MM.1S (cell line): Measurements from ENCODE around the gene GNG11.

Experiments
- DNase-seq: peaks from one replicate; pipeline ENCODE4 v3.0.0-alpha.2; 2015
- H2AFZ ChIP-seq: fragments of 300-600 bp; sonication (generic); 2 replicates; pipeline ENCODE4 v1.6.0; 2016; ENCODE audit warnings: antibody characterized with exemption, low read length
- H3F3A ChIP-seq: fragments of 300-600 bp; sonication (generic); 2 replicates; pipeline ENCODE4 v1.6.1; 2016; ENCODE audit warnings: mild to moderate bottlenecking, antibody characterized with exemption, low read length, moderate library complexity, mixed read lengths; ENCODE audit not compliant: insufficient read depth
- H3K27ac ChIP-seq: fragments of 300-600 bp; sonication (generic); 2 replicates; pipeline ENCODE4 v1.5.1; 2016; ENCODE audit warnings: mild to moderate bottlenecking, low read length
- H3K27me3 ChIP-seq: fragments of 300-600 bp; sonication (generic); replicated peaks from 2 replicates; pipeline ENCODE4 v1.6.0; 2016; ENCODE audit warnings: low read length; ENCODE audit not compliant: insufficient read depth
- H3K36me3 ChIP-seq: fragments of 300-600 bp; sonication (generic); replicated peaks from 2 replicates; pipeline ENCODE4 v1.6.1; 2016; ENCODE audit warnings: mild to moderate bottlenecking, low read length, mixed read lengths; ENCODE audit not compliant: insufficient read depth
- H3K4me1 ChIP-seq: fragments of 300-600 bp; sonication (generic); 2 replicates; pipeline ENCODE4 v1.6.1; 2016; ENCODE audit warnings: low read length, mixed read lengths
- H3K4me2 ChIP-seq: fragments of 300-600 bp; sonication (generic); 2 replicates; pipeline ENCODE4 v1.6.0; 2016; ENCODE audit warnings: low read depth, low read length
- H3K4me3 ChIP-seq: fragments of 300-600 bp; sonication (generic); 2 replicates; pipeline ENCODE4 v1.5.1; 2016; ENCODE audit warnings: low read length, mixed read lengths
- H3K79me2 ChIP-seq: fragments of 300-600 bp; sonication (generic); 2 replicates; pipeline ENCODE4 v1.6.1; 2016; ENCODE audit warnings: mixed run types, low read length, mixed read lengths
- H3K9ac ChIP-seq: fragments of 300-600 bp; sonication (generic); 2 replicates; pipeline ENCODE4 v1.6.1; 2016; ENCODE audit warnings: low read length, mixed read lengths
- H3K9me2 ChIP-seq: fragments of 300-600 bp; sonication (generic); replicated peaks from 2 replicates; pipeline ENCODE4 v1.6.1; 2016; ENCODE audit warnings: mild to moderate bottlenecking, low read length, mixed read lengths; ENCODE audit not compliant: insufficient read depth
- H3K9me3 ChIP-seq: fragments of 300-600 bp; sonication (generic); replicated peaks from 2 replicates; pipeline ENCODE4 v1.6.1; 2016; ENCODE audit warnings: mild to moderate bottlenecking, low read length, mixed read lengths; ENCODE audit not compliant: insufficient read depth
- H4K20me1 ChIP-seq: fragments of 300-600 bp; sonication (generic); 2 replicates; pipeline ENCODE4 v1.6.1; 2016; ENCODE audit warnings: mild to moderate bottlenecking, low read length, moderate library complexity, mixed read lengths; ENCODE audit not compliant: insufficient read depth
- EZH2 ChIP-seq: fragments of 300-600 bp; sonication (generic); optimal IDR thresholded peaks from 2 replicates; pipeline ENCODE3; 2017; ENCODE audit warnings: low read depth, mild to moderate bottlenecking, antibody characterized with exemption, low read length, mixed read lengths
- EZH2phosphoT487 ChIP-seq: fragments of 300-600 bp; sonication (generic); IDR thresholded peaks from 2 replicates; pipeline ENCODE4 v1.6.1; 2018; ENCODE audit warnings: antibody characterized with exemption, low read length
- TF ChIP-seq, protein P1 (sequence below): fragments of 300-600 bp; sonication (generic); IDR thresholded peaks from 2 replicates; pipeline ENCODE4 v1.5.1; 2016; ENCODE audit warnings: antibody characterized with exemption, low read length, mixed read lengths

Gene GNG11

DNA sequence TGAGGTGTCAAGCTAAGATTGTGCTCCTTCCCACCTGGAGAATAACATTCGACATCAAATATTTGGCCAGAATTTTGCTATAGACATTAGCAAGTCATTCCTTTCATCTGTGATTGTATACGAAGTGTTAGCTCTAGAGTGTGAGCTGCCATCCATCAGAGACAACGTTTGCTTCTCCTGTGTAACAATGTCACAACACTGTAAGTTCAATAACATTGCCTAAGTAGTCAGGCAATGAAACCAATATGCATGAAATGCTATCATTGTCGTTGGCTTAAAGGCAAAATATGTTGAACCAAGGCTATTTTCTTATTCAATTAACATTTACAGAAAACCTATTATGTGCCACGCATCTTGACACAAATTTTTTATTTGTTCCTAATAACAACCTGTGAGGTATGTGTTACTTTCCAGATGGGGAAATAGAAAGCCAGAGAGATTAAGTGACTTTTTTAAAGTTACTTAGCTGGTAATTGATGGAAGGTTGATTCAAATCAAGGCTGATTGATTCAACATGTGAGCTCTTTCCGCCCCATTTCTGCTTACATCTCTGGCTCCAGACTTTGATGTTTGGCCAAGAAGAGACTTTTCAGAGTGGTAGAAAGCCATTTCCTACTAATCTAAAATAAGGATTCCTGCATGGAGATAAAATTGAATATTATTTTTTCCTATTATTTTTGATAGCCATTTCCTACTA lies 50.6 kb downstream of the GNG11 start:
- H3K27ac ChIP-seq, result no peak overlapping the region
- H3K36me3 ChIP-seq, result no peaks in the 10 kb centered on the region
- no peak for TF ChIP-seq EZH2
- TF ChIP-seq, protein P1, sequence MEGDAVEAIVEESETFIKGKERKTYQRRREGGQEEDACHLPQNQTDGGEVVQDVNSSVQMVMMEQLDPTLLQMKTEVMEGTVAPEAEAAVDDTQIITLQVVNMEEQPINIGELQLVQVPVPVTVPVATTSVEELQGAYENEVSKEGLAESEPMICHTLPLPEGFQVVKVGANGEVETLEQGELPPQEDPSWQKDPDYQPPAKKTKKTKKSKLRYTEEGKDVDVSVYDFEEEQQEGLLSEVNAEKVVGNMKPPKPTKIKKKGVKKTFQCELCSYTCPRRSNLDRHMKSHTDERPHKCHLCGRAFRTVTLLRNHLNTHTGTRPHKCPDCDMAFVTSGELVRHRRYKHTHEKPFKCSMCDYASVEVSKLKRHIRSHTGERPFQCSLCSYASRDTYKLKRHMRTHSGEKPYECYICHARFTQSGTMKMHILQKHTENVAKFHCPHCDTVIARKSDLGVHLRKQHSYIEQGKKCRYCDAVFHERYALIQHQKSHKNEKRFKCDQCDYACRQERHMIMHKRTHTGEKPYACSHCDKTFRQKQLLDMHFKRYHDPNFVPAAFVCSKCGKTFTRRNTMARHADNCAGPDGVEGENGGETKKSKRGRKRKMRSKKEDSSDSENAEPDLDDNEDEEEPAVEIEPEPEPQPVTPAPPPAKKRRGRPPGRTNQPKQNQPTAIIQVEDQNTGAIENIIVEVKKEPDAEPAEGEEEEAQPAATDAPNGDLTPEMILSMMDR, result no peak
- no peak for TF ChIP-seq EZH2phosphoT487
- no peaks in the 10 kb centered on the region for H4K20me1 ChIP-seq
- no peaks in the 10 kb centered on the region for H3F3A ChIP-seq
- H3K9me2 ChIP-seq, result no peaks in the 10 kb centered on the region
- no peak overlapping the region for H2AFZ ChIP-seq
- no peaks in the 10 kb centered on the region for H3K4me1 ChIP-seq
- no peak for DNase-seq
- H3K27me3 ChIP-seq, result no peaks in the 10 kb centered on the region
- no peaks in the 10 kb centered on the region for H3K9me3 ChIP-seq
- no peaks in the 10 kb centered on the region for H3K79me2 ChIP-seq
- H3K4me3 ChIP-seq, result no peak overlapping the region
- no peak overlapping the region for H3K9ac ChIP-seq
- H3K4me2 ChIP-seq, result no peak overlapping the region

DNA sequence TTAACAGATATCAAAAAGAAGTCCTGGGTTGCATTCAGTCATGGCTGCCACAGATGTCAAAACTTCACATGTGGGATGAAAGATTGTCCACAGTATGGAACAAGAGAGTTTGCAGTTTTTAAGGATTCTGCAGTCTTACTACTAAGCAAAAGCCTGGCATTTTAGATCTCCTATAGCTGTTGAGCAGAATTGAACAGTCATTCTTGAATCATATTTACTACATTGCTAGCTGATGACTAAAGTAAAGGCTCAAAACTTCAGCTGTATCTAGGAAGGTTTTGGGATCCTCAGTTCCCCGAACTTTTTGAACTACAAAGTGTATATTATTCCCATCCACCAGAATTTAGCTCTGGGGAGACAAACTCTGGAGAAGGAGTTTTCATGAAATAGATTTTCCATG lies 51.6 kb downstream of the GNG11 start:
- DNase-seq, result no peak
- Histone ChIP-seq H3K27me3 (no peaks in the 10 kb centered on the region), H3K4me1 (no peaks in the 10 kb centered on the region), H3K9ac (no peak overlapping the region), H3K4me3 (no peak overlapping the region), H4K20me1 (no peaks in the 10 kb centered on the region), H2AFZ (no peak overlapping the region), H3K79me2 (no peaks in the 10 kb centered on the region), H3K4me2 (no peak overlapping the region), H3K9me2 (no peaks in the 10 kb centered on the region), H3K36me3 (no peaks in the 10 kb centered on the region), H3K9me3 (no peaks in the 10 kb centered on the region), H3F3A (no peaks in the 10 kb centered on the region), H3K27ac (no peak overlapping the region)
- TF ChIP-seq, protein P1, result no peak
- TF ChIP-seq EZH2 (no peak), EZH2phosphoT487 (no peak)

DNA sequence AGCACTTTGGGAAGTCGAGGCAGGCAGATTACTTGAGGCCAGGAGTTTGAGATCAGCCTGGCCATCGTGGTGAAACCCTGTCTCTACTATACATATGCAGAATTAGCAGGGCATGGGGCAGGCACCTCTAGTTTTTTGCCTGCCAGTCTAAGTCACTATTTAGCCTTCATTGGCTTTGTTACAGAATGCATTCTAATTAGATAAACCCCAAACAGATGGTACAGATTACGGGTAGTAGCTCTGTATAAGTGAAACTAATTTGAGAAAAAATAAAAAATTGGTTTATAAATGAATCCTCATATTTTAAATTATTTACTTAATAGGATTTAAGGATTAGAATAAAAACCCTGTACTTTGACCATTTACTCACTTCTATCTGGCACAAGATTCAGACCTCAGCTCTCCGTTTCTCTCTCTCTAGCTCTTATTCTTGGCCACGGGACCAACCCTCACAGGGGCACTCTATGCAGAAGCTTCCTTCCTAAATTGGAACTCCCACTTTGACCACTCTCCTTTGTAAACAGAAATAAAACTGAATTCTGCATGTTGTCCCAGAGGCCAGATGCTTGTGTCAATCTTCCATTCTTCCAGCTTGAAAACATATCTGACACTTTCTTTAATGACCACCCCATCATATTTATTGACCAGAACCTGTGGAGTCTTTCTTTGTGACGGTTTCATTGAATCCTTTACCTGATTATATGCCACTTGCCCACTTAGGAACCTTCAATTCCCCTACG lies 55.8 kb downstream of the GNG11 start:
- Histone ChIP-seq H4K20me1 (no peaks in the 10 kb centered on the region), H3K4me3 (no peak overlapping the region)
- TF ChIP-seq, protein P1, result no peak
- no peak for TF ChIP-seq EZH2phosphoT487
- no peak for TF ChIP-seq EZH2

More for the DNA sequence above, 55.8 kb downstream of the GNG11 start:
- H3K9me3 ChIP-seq, result no peaks in the 10 kb centered on the region
- H3K27me3 ChIP-seq, result no peaks in the 10 kb centered on the region
- H3K27ac ChIP-seq, result no peak overlapping the region
- H3K36me3 ChIP-seq, result no peaks in the 10 kb centered on the region
- no peaks in the 10 kb centered on the region for H3F3A ChIP-seq
- H3K4me2 ChIP-seq, result no peak overlapping the region
- no peaks in the 10 kb centered on the region for H3K79me2 ChIP-seq
- DNase-seq, result no peak
- no peak overlapping the region for H2AFZ ChIP-seq
- no peaks in the 10 kb centered on the region for H3K4me1 ChIP-seq
- H3K9ac ChIP-seq, result no peak overlapping the region
- 0 out of 2 replicates have a peak, but pooled peaks cover 4% of the 10 kb centered on the region for H3K9me2 ChIP-seq
